GM18498 (cell line): Measurements from ENCODE around the gene UBTD2.
"Not testable (repeated sequence)": the region's sequence is repeated elsewhere in the genome, so short reads cannot be mapped to it uniquely, and the experiment has no call there.

Experiments used
- ATAC-seq: cut with Tn5 transposase; IDR thresholded peaks from one replicate; pipeline ENCODE4 v1.9.1; 2021; ENCODE audit warnings: mild to moderate bottlenecking, moderate library complexity; ENCODE audit not compliant: unreplicated experiment

The UBTD2 gene

GRCh38 chr5:172199446-172199845 lies 84.1 kb downstream of the UBTD2 start:
- no peak for ATAC-seq

- not testable (repeated sequence) for ATAC-seq
Observed at GRCh38 chr5:172197775-172198174, 85.8 kb downstream of the UBTD2 start.

DNA sequence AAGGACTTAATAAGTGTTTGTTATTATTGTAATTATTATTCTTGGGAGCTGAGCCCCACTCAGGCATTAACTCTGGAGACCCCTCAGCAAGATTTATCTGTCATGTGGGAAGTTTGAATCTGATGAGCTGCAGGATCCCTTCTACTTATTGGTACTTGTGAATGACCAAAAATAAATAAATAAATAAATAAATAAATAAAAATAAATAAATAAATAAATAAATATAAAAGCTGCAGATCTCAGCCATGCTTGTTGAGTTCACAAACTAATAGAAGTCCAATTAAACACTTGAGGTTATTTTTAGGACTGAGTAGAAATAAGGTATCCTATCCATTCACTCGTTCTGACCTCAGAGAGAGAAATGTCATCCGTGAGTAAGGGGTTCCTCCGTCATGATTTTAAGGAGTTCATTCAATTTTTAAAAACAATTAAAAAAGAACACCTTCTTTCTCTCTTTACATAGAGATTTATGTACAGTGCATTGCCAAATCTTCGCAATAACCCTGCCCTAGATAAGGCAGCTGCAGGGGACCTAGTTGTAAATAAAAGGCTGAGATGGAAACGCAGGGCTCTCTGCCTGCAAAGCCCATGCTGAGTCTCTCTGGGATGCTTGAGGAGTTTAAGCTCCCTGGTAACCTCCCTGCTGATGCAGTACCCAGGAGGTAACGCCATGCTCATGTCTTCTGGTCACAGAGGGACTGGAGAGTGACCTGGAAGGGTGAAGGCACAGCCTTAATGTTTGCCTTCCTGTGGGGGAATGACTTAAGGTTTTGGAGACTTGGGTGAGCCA lies 88.4 kb downstream of the UBTD2 start:
- no peak for ATAC-seq

GRCh38 chr5:172193872-172194271 lies 89.7 kb downstream of the UBTD2 start, which contains the start of gene EFCAB9:
Gene EFCAB9 (plus strand): TSS chr5:172194172. CDS start chr5:172194173, 1 bp downstream.
- no peak for ATAC-seq

- no peak for ATAC-seq
Observed at GRCh38 chr5:172189693-172190296, 93.8 kb downstream of the UBTD2 start.

DNA sequence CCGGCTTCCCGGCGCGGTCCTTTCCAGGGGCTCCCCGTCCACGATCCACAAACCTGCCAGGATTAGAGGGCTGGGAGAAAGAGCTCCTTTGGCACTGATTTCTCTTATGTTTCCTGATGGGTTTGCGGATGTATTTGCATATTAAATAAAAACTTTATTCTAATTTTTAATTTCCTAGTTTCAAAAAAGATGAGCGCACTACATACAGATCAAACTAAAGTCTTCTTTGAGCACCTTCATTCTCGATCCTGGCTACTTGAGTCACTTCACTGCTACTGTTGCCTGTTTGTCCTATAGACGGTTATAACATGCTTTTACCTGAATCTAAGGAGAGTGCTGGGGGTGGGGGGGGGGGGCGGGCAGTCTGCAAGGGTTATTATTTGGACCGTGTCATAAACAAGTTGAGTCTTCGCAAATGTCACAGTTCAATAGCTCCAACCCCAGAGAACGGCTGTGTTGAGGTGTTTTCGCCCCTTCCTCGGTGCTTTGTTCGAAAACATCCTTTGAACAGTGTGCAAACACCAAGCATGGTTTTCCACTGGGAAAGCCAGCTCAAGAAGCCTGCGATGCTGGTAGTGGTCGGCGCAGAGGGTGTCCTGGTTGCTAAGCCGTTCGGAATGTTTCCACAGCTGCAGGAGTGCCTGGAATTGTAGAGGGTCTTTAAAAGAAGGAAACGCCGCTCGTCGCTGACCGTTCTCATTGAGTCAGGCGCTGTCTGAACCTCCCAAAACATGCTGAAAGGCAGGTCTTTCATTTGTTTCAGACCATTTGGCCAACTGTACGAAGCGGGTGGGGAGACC lies 94.5 kb downstream of the UBTD2 start:
- no peak for ATAC-seq

DNA sequence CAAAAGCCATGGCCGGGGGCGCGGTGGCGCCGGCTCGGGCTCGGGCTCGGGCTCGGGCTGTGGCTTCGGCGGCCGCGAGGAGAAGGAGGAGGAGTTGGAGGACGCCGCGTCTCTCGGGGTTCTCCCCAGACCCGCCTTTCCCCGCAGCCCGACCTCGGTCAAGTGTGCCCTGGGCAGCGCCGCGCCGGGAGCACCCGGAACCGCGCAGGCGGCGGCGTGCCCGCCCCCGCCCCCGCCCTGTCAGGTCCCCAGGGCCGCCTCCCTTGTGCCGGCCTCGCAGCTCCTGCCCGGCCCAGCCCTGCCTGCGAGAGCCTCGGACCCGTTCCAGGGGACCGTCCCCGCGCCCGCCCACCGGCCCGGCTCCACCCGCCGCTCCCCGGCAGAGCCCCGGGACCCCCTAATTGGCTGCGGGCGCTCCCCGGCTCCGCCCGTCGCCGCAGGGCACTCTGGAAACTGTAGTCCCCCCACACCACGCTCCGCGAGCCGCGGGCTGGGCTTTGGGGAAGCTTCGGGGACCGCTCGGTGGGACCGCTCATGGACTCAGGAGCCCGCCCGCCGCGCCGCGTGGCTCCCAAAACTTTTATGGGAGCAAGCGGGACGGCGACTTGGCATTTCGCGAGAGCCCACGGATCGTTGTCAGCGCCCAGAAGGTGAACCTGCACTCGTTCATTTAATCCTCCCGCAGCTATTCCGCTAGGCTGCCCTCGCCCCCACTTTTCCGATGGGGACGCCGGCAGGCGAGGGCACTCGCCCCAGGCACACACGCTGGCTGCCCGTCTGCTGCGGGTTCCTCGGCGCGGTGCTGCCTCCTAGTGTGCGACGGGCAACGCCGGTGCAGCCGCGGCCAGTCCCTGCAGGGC lies 95.3 kb downstream of the UBTD2 start, which contains the start of gene STK10:
STK10 (minus strand) TSS at position 192 of the 860 bp plus-strand sequence; CDS start at position 10, 182 bp downstream.
- ATAC-seq: peak; percentile 77

DNA sequence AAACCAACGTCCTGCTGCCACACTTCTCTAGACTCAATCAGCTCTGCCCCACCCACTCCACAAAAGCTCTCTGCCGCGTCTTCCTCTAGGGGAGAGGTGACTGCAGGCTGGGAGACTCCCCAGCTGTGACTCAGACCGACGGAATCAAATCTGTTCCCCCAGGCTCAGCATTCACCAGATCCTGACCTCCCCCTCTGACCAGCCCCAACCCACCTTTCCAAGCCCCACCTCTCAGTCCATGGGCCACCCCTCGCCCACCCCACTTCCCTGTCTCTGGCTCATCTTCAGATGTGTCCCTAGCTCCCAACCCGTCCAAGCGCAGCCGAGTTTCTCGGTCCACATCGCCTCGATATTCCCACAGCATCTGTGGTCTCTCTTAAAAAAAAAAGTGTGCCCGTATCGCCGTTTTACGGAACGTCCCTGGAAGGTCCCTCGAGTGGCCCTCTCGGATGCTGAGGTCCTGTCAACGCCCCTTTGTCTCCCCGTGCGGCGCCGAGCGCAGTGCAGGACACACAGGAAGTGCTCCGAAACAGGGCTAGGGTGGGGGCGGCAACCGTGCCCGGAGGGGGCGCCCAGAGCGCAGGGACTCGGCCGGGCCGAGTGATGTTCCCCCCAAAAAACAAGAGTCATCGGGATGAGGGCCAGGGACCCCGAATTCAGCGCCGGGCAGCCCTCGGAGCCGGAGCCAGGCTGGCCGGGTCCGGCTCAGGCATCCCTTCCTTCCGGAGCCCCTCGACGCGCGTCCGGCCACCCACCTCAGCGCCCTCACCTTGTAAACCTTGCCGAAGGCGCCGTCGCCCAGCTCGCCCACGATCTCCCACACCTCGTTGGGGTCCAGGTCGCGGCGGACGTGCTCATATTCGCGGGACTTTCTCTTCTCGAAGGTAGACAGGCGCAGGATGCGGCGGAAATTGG lies 96.2 kb downstream of the UBTD2 start:
- ATAC-seq: peak; percentile 23

DNA sequence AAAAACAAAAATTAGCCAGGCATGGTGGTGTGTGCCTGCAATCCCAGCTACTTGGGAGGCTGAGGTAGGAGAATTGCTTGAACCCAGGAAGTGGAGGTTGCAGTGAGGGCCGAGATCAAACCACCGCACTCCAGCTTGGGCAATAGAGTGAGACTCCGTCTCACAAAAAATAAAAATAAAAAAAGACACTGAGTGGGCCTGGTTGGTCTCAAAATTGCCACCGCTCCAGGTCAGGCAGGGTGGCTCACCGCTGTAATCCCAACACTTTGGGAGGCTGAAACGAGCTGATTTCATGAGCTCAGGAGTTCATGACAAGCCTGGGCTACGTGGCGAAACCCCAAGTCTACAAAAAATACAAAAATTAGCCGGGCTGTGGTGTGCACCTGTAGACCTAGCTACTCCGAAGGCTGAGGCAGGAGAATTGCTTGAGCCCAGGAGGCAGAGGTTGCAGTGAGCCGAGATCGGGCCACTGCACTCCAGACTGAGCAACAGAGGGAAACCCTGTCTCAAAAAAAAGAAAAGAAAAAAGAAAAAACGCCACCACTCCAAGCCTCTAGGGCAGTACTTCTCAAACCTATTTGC lies 97.4 kb downstream of the UBTD2 start:
- no peak for ATAC-seq

DNA sequence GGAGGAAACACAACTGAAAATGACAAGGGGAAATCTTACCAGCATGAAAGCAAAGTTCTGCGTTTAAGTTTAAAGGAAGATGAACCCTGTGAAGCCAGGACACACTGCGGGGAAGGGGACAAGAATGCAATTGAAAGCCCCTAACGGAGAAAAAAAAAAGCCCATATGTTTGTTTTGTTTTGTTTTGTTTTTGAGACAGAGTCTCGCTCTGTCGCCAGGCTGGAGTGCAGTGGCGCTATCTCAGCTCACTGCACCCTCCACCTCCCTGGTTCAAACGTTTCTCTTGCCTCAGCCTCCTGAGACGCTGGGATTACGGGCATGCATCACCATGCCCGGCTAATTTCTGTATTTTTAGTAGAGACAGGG lies 98.5 kb downstream of the UBTD2 start:
- no peak for ATAC-seq

DNA sequence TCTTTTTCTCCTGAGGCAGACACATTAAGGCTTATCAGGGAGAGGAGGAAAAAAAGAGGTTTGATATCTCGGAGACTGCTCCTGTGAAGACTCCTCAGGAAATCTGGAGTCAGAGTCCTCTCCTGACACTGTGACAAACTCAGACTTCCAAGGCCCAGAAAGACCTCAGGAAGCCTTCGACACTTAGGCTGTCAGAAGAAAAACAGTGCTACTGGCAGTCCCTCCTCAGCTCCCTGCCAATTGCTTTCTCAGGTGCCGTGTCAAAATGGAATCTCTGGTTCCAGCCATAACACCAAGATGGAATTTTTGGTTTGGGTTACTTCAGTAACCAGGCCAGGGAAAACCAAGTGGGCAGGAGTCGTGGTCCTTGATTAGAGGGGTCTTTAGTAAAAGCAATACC lies 99.7 kb downstream of the UBTD2 start:
- no peak for ATAC-seq

- ATAC-seq: no peak
Observed at GRCh38 chr5:172182291-172182690, 101.3 kb downstream of the UBTD2 start.

DNA sequence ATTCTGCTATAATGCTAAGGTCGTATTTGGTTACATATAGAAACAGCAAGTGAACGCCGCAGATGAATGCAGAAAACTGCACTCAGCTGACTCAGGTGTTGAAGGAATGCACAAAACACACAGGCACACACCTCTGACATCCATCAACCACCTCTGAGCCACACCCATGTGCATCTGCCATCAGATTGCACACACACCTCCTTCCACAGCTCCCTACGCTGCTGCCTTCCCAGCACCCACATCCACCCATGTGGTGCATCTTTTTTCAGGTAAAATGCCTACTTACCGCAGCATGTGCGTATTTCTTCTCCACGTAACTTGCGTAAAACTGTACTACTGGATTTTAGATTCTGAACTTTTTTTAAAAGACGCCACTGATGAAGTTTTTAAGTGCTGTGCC lies 102.6 kb downstream of the UBTD2 start:
- ATAC-seq: no peak

DNA sequence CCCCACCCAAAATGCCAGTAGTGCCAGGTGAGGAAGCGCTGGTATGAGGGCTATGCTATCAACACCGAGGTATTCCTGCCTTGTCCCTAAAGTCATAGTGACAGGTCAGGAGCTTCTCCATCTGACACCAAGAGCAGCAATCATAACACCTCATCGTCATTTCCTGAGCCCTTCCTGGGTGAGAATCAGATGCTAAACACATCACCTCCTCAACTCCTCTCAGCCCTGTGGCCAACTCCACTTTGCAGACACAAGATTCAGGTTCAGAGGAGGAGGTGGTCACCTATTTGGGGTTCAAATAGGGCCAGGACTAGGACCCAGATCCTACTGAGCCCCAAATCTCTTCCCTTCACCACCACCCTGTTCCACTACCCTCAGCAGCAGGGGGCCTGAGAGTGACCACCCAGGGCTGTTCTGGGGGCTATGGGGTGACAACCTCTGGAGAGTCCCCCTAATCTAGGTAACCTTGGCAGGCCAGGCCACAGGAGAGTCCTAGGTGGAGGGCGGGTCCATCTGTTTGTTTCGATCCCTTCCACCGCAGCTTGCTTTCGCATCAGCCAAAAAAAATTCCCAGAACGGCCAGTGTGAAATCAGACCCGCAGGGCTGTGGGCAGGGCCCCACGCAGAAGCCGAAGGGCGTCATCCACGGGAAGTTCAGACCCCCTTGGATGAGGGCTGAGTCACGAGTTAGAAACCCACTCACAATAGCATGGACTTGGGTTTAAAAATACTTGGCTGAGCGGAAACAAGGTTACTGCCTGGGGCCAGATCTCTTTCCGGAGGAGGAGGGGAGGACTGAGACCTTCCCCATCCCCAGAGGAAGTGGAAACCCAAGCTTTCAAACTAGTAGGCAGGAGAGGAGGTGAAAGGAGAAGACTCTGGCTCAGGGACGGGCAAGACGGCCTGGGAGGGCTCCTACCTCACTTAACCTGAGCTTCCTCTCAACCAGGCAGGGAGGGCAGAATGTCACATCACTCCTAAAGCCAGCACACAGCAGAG lies 104.3 kb downstream of the UBTD2 start:
- ATAC-seq: peak; percentile 26

- no peak for ATAC-seq
Observed at GRCh38 chr5:172178301-172178987, 105.1 kb downstream of the UBTD2 start.

DNA sequence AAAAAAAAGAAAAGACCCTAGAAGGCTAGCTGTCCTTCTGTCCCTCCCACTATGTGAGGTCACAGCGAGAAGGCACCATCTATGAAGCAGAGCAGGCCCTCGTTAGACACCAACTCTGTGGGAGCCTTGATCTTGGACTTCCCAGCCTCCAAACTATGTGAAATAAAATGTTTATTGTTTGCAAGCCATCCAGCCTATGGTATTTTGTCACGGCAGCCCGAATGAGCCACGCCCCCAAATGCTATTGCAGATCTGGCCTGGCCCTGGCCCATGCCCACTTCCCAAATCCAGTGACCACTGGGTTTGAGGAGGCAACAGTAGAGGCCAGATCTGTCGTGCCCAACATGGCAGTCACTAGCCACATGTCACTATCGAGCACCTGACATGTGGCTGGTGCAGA lies 106.4 kb downstream of the UBTD2 start:
- ATAC-seq: no peak

GRCh38 chr5:172175263-172175719 lies 108.3 kb downstream of the UBTD2 start:
- peak; percentile 73 for ATAC-seq
